Smooth muscle cell (in vitro differentiated cells): ENCODE results near the gene CCBE1. TPM values are rescaled to one million over a fixed set of nuclear protein-coding genes. Genes with fewer than 3 reads are reported as not detected.

Experiments
- DNase-seq: peaks from one replicate; lab custom pipeline; 2025; ENCODE audit not compliant: unreplicated experiment; lab: John Stamatoyannopoulos, UW
- H2AFZ ChIP-seq: fragments of 200-600 bp; sonication (generic); 2 replicates; pipeline ENCODE4 v1.6.0; 2016; ENCODE audit warnings: antibody characterized with exemption, low read depth, mild to moderate bottlenecking
- H3F3A ChIP-seq: fragments of 200-600 bp; sonication (generic); 2 replicates; pipeline ENCODE4 v1.6.0; 2017; ENCODE audit warnings: antibody characterized with exemption, low read depth
- H3K27ac ChIP-seq: fragments of 200-600 bp; sonication (generic); 2 replicates; pipeline ENCODE4 v1.5.1; 2016; ENCODE audit warnings: low read depth, mild to moderate bottlenecking
- H3K27me3 ChIP-seq: fragments of 200-600 bp; sonication (generic); 2 replicates; pipeline ENCODE4 v1.6.1; 2016; ENCODE audit warnings: low read depth, mild to moderate bottlenecking
- H3K36me3 ChIP-seq: fragments of 200-600 bp; sonication (generic); 2 replicates; pipeline ENCODE4 v1.5.1; 2016; ENCODE audit warnings: low read depth
- H3K4me1 ChIP-seq: fragments of 200-600 bp; sonication (generic); 2 replicates; pipeline ENCODE4 v1.5.1; 2016; ENCODE audit warnings: low read depth
- H3K4me2 ChIP-seq: fragments of 200-600 bp; sonication (generic); 2 replicates; pipeline ENCODE4 v1.6.0; 2016; ENCODE audit warnings: mild to moderate bottlenecking
- H3K4me3 ChIP-seq: fragments of 200-600 bp; sonication (generic); 2 replicates; pipeline ENCODE4 v1.5.1; 2016; ENCODE audit warnings: mild to moderate bottlenecking
- H3K79me2 ChIP-seq: fragments of 200-600 bp; sonication (generic); 2 replicates; pipeline ENCODE4 v1.6.0; 2016; ENCODE audit warnings: low read depth, mild to moderate bottlenecking
- H3K9ac ChIP-seq: fragments of 200-600 bp; sonication (generic); 2 replicates; pipeline ENCODE4 v1.6.0; 2016; ENCODE audit warnings: low read depth
- H3K9me3 ChIP-seq: fragments of 200-600 bp; sonication (generic); replicated peaks from 2 replicates; pipeline ENCODE4 v1.5.1; 2016; ENCODE audit warnings: low read depth
- H4K20me1 ChIP-seq: fragments of 200-600 bp; sonication (generic); 2 replicates; pipeline ENCODE4 v1.6.0; 2016; ENCODE audit warnings: low read depth
- WGBS: methylation state at CpG from one replicate; pipeline ENCODE4 v1.1.7; 2016; ENCODE audit warnings: low lambda C conversion rate; 5-methylcytosine and 5-hydroxymethylcytosine counted together
- polyA plus RNA-seq: library from polyadenylated mRNA; unstranded; fragments of >200 nt; fragmentation: Nextera tagmentation; extraction: Ambion mirVana; gene quantifications from 2 replicates; pipeline ENCODE4 v1.2.1, GENCODE V29; 2016
- total RNA-seq: library from RNA; depleted of rRNA; stranded (reverse); fragments of >200 nt; gene quantifications from 2 replicates; pipeline ENCODE4 v1.2.3, GENCODE V29; 2014
- TF ChIP-seq, protein P1 (sequence below): fragments of 200-600 bp; sonication (generic); IDR thresholded peaks from 2 replicates; pipeline ENCODE4 v1.5.1; 2017; ENCODE audit warnings: borderline replicate concordance, mild to moderate bottlenecking, antibody characterized with exemption; ENCODE audit not compliant: insufficient read depth, poor library complexity, severe bottlenecking

CCBE1 gene
- total and polyA plus RNA-seq, 2 experiments from 2014 or later = 3.1 TPM; not detected in 1

GRCh38 chr18:59470561-59471121, 226.6 kb downstream of the CCBE1 start:
- no peak overlapping the region for H2AFZ ChIP-seq

DNA sequence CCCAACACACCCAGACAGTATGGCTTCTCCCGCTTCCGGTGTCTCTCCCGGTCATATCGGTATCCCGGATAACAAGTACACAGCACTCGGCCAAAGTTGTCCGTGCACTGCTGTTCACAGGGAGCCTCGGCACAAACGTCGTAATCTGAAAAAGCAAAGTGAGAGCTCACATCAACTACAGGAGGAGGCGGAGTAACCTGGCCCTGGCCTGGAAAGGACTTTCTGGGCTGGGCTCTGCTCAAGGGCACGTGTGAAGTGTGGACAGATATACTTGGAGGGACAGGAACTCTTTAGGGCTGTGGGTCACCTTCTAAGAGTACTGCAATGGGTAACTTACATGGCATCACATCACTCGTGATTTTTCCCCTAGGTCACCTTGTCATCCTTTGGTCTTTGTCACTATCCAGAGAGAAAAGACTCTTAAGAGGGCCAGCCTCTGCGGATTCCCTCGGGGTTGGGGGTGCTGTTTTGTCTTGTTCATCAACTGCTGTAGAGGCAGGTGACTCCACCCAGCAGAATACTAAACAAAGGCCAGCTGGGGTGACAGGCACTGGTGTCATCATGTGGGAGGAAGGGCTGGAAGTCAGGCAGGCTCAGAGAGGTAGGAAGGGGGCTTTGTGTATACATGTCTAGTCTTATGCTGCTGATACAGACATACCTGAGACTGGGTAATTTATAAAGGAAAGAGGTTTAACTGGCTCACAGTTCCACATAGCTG, 227.6 kb downstream of the CCBE1 start:
- Histone ChIP-seq H3K79me2 (no peaks in the 10 kb centered on the region), H3K27ac (no peak overlapping the region), H3K36me3 (no peaks in the 10 kb centered on the region), H3K4me2 (no peak overlapping the region), H3K9me3 (no peaks in the 10 kb centered on the region), H3K4me1 (no peaks in the 10 kb centered on the region), H3K4me3 (no peak overlapping the region), H2AFZ (no peak overlapping the region), H3F3A (no peaks in the 10 kb centered on the region), H3K27me3 (peaks cover 86% of the 10 kb centered on the region), H4K20me1 (no peaks in the 10 kb centered on the region), H3K9ac (no peak overlapping the region)
- no peak for DNase-seq
- 90% methylated on average over 15 of the region's 15 CpGs for WGBS
- TF ChIP-seq, protein P1, sequence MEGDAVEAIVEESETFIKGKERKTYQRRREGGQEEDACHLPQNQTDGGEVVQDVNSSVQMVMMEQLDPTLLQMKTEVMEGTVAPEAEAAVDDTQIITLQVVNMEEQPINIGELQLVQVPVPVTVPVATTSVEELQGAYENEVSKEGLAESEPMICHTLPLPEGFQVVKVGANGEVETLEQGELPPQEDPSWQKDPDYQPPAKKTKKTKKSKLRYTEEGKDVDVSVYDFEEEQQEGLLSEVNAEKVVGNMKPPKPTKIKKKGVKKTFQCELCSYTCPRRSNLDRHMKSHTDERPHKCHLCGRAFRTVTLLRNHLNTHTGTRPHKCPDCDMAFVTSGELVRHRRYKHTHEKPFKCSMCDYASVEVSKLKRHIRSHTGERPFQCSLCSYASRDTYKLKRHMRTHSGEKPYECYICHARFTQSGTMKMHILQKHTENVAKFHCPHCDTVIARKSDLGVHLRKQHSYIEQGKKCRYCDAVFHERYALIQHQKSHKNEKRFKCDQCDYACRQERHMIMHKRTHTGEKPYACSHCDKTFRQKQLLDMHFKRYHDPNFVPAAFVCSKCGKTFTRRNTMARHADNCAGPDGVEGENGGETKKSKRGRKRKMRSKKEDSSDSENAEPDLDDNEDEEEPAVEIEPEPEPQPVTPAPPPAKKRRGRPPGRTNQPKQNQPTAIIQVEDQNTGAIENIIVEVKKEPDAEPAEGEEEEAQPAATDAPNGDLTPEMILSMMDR = no peak

More at GRCh38 chr18:59470561-59471121, 226.6 kb downstream of the CCBE1 start:
- no peak overlapping the region for H3K4me2 ChIP-seq
- H3F3A ChIP-seq = no peaks in the 10 kb centered on the region
- H3K9me3 ChIP-seq = no peaks in the 10 kb centered on the region
- no peaks in the 10 kb centered on the region for H3K4me1 ChIP-seq
- 83% methylated on average over 8 of the region's 8 CpGs for WGBS
- H3K79me2 ChIP-seq = no peaks in the 10 kb centered on the region
- H3K4me3 ChIP-seq = no peak overlapping the region
- no peak for DNase-seq
- peaks cover 86% of the 10 kb centered on the region for H3K27me3 ChIP-seq
- no peak overlapping the region for H3K27ac ChIP-seq
- H3K9ac ChIP-seq = no peak overlapping the region
- TF ChIP-seq, protein P1 = no peak
- no peaks in the 10 kb centered on the region for H3K36me3 ChIP-seq
- no peaks in the 10 kb centered on the region for H4K20me1 ChIP-seq

- TF ChIP-seq, protein P1 = no peak
- H4K20me1 ChIP-seq = no peaks in the 10 kb centered on the region
- DNase-seq = no peak
- no peaks in the 10 kb centered on the region for H3K4me1 ChIP-seq
- 86% methylated on average over 4 of the region's 4 CpGs for WGBS
- H2AFZ ChIP-seq = no peak overlapping the region
- no peak overlapping the region for H3K27ac ChIP-seq
- H3K9ac ChIP-seq = no peak overlapping the region
- H3F3A ChIP-seq = no peaks in the 10 kb centered on the region
- peaks cover 86% of the 10 kb centered on the region for H3K27me3 ChIP-seq
- no peak overlapping the region for H3K4me2 ChIP-seq
- no peak overlapping the region for H3K4me3 ChIP-seq
- H3K36me3 ChIP-seq = no peaks in the 10 kb centered on the region
- no peaks in the 10 kb centered on the region for H3K79me2 ChIP-seq
- H3K9me3 ChIP-seq = no peaks in the 10 kb centered on the region
Observed at GRCh38 chr18:59468821-59469220, 228.4 kb downstream of the CCBE1 start.
